Measurements from ENCODE around the gene TANGO6.

- TF ChIP-seq CTCF (IDR thresholded peaks at IDR 0.05; ENCODE audit: control extremely low read depth in 1 of 3, insufficient read depth in 1 of 3, low read depth in 1 of 3, low read length in 3 of 3) (no peak), EZH2 (IDR thresholded peaks at IDR 0.05; ENCODE audit: low read depth, low read length, severe bottlenecking) (no peak), POLR2AphosphoS5 (IDR thresholded peaks at IDR 0.05; ENCODE audit: low read depth, low read length) (no peak)
Measured at GRCh38 chr16:68999114-68999513, 155.8 kb downstream of the TANGO6 start.
